DND-41 (cell line): ENCODE data around the gene ZFP57.

Experiments used
- EZH2 ChIP-seq: IDR thresholded peaks from 3 replicates; pipeline ENCODE4 v1.6.1; 2012; ENCODE audit warnings: borderline replicate concordance, low read depth, mild to moderate bottlenecking, moderate library complexity, low read length, inconsistent platforms; ENCODE audit not compliant: severe bottlenecking
- TF ChIP-seq, protein P1 (sequence below): IDR thresholded peaks from 2 replicates; pipeline ENCODE4 v1.5.1; 2012; ENCODE audit warnings: borderline replicate concordance, low read length, moderate library complexity, mild to moderate bottlenecking; ENCODE audit not compliant: poor library complexity, severe bottlenecking; ENCODE audit errors: extremely low read depth

DNA sequence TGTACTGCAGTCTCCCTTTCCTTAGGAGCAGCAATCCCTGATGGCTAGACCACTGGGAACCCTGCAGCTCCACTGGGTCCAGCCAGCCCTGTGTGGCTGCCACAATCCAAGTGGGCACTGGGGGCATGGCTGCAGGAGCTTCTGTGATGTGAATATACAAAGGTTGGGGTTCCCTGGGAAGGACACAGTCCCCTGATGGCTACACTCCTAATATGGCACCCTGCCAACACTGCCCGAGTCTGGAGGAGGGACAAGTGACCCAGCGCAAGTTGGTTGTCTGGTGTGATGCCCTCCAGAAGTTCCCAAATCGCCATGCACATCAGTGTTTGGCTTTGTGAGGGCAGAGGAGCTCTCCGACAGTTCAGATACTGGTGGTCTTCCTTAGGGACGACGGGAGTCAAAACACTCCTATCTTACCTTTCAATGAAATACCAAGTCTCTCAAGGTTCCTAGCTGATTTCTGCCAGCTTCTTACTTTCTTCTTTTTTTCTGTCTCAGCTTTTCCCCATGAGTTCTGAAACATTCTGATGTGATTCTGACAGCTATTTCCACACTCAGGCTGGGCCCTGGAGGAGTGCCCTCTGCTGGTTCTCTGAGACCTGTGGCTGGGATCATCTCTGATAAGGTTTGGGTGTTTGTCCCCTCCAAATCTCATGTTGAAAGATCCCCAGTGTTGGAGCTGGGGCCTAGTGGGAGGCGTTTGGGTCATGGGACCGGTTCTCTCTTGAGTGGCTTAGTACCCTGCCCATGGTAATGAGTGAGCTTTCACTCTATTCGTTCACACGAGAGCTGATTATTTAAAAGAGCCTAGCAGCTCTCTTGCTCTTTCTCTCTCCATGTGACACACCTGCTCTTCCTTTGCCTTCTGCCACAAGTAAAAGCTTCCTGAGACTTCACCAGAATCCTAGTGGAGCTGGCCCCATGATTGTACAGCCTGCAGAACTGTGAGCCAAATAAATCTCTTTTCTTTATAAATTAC is 15.5 kb upstream of the ZFP57 start:
- TF ChIP-seq, protein P1, sequence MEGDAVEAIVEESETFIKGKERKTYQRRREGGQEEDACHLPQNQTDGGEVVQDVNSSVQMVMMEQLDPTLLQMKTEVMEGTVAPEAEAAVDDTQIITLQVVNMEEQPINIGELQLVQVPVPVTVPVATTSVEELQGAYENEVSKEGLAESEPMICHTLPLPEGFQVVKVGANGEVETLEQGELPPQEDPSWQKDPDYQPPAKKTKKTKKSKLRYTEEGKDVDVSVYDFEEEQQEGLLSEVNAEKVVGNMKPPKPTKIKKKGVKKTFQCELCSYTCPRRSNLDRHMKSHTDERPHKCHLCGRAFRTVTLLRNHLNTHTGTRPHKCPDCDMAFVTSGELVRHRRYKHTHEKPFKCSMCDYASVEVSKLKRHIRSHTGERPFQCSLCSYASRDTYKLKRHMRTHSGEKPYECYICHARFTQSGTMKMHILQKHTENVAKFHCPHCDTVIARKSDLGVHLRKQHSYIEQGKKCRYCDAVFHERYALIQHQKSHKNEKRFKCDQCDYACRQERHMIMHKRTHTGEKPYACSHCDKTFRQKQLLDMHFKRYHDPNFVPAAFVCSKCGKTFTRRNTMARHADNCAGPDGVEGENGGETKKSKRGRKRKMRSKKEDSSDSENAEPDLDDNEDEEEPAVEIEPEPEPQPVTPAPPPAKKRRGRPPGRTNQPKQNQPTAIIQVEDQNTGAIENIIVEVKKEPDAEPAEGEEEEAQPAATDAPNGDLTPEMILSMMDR: peak; percentile 55
- TF ChIP-seq EZH2: no peak
